Stimulated activated CD4-positive, alpha-beta T cell treated with anti-CD3 and anti-CD28 coated beads, TNF-alpha, amount 100 ng/mL, for 24 hours (primary cell): ENCODE results near the gene BNC1.
"Not testable (repeated sequence)": the region's sequence is repeated elsewhere in the genome, so short reads cannot be mapped to it uniquely, and the experiment has no call there.

Experiments used
- DNase-seq, 3 experiments: peaks; one replicate each; pipeline ENCODE4 v3.0.0-alpha.2; 2020; ENCODE audit warnings: low read depth in 3 of 3

Gene BNC1

DNA sequence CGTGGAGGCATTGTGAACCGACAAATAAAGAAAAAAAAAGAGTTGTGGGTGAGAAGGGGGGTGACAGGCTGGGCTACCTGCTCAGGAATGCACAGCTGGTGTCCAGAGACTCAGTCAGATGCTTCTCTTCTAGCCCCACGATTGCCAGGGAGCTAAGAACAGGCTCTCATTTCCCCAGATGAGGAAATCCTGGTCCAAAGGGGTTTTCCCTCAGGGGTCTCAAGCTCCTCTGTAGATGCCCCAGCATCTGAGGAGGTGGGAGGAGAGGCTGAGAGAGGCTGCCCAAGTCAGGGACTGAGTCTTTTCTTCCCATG is 35.5 kb downstream of the BNC1 start:
- DNase-seq = no peak

DNA sequence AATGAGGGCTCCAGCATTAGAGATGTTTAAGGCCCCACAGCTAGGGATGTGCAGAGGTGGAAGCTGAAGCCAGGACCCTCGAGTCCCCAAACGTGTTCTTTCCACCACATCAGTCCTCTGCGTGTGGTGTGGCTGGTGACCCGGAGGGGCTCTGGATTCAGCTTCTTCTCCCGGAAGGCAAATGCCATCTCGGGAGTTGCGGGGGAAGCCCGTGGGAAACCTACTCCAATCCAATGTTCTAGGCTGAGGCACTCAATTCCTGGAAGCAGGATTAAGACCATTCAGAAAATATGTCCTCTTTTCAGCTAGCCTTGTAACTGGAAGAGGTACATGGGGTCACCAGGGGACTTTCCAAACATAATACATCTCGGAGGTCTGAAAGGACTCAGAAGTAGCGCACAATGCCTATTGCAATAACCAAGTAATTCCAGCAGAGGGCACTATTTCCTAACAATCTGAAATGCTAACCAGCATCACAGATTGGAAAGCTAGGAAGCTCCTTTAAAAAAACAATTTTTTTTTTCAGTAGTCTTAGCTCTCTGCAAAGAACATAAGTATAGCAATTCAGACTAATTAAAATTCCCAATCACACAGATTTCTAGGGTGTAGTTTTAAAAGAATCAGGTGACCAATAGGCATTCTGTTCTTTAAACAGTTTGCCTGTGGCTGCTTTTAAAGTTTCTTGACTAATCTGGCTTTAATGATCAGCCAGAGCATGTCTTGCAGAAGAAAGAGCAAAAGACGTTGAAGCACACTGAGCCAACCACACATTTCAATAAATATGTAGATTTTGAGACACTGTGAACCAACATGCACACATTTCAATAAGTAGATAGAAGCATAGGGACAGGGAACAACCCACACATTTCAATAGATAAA is 36.1 kb downstream of the BNC1 start:
- DNase-seq = peak in 1 of 3 experiments; percentile 16

DNA sequence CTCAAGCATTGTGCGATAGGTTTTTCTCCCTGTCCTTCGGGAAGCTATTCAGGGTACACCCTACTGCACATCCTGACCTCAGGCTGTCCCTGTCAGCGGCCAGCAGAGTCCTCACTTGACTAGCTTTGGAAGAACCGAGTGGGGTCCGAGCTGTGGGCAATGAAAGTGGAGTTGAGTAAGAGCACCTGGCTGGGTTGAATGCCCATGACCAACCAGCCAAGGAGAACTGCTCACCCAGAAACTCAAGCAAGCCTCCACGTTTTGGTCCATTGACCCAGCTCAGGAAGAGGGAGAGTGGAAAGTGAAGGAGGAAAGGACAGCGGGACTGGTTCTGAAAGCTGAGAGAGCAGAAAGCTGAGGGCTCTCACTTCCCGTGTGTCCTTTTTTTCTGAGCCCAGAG is 40.8 kb downstream of the BNC1 start:
- DNase-seq = no peak

DNA sequence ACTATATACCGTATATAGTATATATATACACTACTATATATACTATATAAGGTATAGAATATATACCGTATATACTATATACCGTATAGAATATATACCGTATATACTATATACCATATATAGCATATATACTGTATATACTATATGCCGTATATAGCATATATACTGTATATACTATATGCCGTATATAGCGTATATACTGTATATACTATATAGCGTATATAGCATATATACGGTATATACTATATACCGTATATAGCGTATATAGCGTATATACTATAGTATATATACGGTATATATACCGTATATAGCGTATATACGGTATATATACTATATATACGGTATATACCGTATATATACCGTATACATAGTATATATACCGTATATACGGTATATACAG is 54.2 kb downstream of the BNC1 start:
- no peak for DNase-seq

DNA sequence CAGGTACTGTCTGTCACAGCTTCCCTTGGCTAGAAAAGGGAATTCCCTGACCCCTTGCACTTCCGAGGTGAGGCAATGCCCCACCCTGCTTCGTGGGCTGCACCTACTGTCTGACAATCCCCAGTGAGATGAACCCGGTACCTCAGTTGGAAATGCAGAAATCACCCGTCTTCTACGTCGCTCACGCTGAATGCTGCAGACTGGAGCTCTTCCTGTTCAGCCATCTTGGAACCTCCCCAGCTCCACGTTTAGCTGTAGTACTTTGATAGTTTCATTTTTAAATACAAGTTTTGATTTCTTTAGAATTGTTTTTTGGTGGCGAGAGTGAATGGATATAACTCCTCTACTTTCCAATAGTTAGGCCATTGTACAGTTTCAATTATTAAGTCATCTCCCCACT is 59.0 kb downstream of the BNC1 start:
- DNase-seq = no peak

DNA sequence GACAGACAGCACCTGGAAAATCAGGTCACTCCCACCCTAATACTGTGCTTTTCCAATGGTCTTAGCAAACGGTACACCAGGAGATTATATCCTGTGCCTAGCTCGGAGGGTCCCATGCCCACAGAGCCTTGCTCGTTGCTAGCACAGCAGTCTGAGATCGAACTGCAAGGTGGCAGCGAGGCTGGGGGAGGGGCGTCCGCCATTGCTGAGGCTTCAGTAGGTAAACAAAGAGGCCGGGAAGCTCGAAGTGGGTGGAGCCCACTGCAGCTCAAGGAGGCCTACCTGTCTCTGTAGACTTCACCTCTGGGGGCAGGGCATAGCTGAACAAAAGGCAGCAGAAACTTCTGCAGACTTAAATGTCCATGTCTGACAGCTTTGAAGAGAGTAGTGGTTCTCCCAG is 62.7 kb downstream of the BNC1 start:
- not testable (repeated sequence) for DNase-seq

DNA sequence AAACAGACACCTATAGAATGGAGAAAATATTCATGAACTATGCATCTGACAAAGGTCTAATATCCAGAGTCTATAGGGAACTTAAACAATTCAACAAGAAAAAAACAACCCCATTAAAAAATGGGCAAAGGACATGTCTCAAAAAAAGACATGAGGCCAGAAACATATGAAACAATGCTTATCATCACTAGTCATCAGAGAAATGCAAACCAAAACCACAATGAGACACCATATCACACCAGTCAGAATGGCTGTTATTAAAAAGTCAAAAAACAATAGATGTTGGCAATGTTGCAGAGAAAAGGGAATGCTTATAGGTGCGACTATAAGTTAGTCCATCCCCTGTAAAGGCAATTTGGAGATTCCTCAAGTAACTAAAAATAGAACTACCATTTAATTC is 65.4 kb downstream of the BNC1 start:
- DNase-seq = no peak

DNA sequence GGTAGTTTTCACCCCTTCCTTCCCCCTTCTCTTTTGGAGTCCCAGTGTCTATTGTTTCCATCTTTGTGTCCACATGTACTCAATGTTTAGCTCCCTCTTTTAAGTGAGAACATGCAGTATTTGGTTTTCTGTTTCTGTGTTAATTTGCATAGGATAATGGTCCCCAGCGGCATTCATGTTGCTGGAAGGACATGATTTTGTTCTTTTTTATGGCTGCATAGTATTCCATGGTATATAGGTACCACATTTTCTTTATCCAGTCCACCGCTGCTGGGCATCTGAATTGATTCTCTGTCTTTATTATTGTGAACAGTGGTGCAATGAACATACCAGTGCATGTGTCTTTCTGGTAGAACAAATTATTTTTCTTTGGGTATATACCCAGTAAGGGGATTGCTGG is 69.2 kb downstream of the BNC1 start:
- DNase-seq = no peak

DNA sequence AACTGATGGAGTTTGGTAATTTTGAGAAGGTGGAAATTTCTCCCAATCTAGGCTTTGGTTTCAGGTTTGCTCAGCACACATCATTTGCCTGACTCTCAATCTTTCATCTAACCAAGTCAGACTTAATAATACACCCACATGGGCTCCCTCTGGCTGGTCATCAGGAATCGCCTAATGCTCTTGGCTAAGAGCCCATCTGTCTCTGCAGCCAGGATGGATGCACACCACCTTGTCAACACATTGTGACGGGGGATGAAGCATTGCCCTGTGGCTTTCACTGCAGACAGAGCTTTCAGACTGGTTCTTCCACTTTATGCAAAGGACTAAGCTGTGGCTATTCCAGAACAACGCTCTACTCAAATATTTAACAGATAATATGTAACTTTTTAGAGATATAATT is 73.8 kb downstream of the BNC1 start:
- DNase-seq = no peak

DNA sequence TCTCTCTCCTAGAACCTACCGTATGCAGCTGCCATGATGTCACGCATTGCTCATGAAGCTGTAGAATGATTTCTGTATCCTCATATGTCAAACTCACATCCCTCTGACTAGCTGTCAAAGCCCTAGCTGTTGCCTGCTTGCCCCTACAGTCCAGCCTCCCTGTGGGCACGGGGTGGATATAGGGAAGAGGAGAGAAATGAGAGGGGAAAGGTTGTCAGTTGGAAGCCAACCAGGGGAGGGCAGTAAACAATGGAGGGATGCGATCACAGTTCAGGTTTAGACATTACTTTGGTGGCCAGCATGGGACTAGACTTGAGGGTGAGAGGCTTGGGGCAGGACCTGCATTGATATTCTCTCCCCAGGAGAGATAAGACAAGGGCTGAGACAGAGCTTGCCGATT is 75.1 kb downstream of the BNC1 start:
- DNase-seq = no peak

DNA sequence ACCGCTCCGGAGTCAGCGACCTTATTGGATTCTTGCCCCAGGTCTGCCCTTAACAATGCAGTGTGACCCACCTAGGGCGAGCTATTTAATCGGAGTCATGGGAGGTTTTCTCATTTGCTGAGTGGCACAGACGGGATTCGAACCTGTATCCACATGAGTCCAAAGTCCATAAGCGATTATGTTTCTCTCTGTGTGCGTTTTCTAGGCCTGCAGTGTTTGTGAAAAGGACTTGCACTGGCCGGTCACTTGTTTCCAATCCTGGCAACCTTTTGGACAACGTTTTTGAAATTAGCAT is 76.2 kb downstream of the BNC1 start:
- no peak for DNase-seq

DNA sequence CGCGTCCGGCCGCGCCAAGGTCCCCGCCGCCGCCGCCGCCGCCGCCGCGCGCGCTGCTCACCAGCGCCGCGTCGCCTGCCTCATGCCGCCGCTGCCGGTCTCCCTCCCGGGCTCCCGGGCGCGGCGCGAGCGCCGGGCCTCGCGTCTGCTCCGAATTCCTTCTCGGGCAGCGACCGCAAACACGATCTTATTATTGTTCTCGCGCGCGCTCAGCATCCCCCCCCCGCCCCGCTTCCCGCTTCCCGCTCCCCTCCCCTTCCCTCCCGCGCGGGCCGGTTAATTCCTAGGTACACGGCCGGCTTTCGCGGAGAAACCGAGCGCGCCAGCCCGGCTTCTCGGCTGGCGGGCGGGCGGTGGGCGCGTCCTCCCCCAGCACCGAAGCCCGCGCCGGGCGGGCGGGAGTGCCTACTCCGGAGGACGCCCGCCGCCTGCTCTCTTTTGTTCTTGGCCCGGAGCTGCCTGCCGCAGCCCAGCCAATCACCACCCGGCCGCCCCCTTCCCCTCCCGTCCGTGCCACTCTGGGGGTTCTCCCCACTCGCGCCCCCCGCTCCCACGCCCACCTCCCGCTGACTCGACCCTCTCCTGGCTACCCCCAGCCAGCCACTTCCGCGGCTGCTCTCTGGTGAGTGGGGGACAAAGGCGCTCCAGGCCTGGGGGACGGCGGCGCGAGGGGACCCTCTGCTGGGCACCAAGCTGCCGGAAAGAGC is 76.7 kb downstream of the BNC1 start, which contains the start of gene HDGFL3:
Gene HDGFL3, minus strand, starts transcription at position 164 of the 707 bp plus-strand sequence. CDS start 409 bp downstream, outside the sequence.
- DNase-seq = peak in 1 of 3 experiments; percentile 18

DNA sequence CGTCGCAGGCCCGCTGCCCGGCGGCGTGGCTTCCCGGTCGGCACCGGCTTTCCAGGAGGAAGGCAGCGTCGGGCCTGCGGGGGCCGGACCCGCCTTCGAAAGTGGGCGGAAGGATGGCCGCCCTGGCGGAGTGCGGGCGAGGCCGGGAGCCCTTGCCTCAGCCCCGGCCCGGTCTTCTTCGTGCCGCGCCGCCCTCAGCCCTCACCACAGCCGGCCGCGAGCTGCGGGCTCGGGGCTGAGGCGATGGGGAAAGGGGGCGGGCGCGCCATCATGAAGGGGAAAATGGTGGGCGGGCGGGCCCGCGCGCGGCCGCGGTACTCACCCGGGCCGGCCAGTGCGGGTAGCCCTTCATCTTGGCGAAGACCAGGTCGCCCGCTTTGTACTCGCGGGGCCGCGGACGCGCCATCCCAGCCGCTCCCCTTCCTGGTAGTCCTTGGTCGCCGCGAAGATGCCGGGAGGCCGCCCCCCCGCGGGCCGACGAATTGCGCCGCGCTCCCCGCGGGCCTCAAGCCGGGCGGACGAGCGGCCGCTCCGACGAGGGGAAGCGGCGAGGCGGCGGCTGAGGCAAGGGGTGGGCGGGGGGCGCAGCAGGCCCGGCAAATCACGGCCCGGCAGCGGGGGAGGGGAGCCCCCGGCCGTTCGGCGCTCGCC is 77.3 kb downstream of the BNC1 start:
- DNase-seq = peak in 1 of 3 experiments; percentile 8

DNA sequence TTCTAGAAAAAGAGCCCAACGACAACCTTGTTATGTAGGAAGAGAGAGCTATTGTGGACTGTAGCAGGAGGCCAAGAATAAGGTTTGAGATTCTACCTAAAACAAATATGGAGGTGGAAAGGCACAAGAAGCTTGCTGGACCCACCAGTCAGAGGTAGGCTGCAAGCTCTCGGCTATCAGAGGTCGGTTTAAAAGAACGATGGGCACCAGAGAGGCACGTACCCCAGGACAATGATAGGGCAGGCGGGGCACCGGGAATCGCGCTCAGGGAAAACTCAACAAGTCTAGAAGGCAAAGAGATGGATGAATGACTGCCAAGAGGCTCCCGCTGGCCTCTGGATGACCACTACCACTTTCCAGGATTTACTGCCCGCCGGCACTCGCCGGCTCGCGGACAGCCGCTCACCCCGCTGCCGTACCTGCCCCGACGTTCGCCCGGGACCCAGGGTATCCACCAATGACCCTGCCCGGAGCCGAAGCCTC is 77.9 kb downstream of the BNC1 start:
- no peak for DNase-seq
